HUES6 (cell line): ENCODE data around the gene EZR.

ENCODE experiments used
- H3K27ac ChIP-seq: 2 replicates; pipeline ENCODE4 v1.7.0; 2013; ENCODE audit warnings: low read depth, mild to moderate bottlenecking, low read length, inconsistent platforms
- H3K27me3 ChIP-seq: 2 replicates; pipeline ENCODE4 v1.6.1; 2013; ENCODE audit warnings: low read length; ENCODE audit not compliant: control insufficient read depth, insufficient read depth
- H3K36me3 ChIP-seq: 2 replicates; pipeline ENCODE4 v1.6.1; 2013; ENCODE audit warnings: low read length; ENCODE audit not compliant: control insufficient read depth, insufficient read depth
- H3K4me1 ChIP-seq: 2 replicates; pipeline ENCODE4 v1.6.1; 2013; ENCODE audit warnings: low read length; ENCODE audit not compliant: control insufficient read depth, insufficient read depth
- H3K4me3 ChIP-seq: 2 replicates; pipeline ENCODE4 v1.5.1; 2013; ENCODE audit warnings: low read depth, low read length
- H3K9ac ChIP-seq: one replicate; pipeline ENCODE4 v1.6.1; 2013; ENCODE audit warnings: mild to moderate bottlenecking, low read length
- H3K9me3 ChIP-seq: 2 replicates; pipeline ENCODE4 v1.6.1; 2013; ENCODE audit warnings: low read depth, low read length; ENCODE audit not compliant: control insufficient read depth, insufficient read depth

EZR gene

DNA sequence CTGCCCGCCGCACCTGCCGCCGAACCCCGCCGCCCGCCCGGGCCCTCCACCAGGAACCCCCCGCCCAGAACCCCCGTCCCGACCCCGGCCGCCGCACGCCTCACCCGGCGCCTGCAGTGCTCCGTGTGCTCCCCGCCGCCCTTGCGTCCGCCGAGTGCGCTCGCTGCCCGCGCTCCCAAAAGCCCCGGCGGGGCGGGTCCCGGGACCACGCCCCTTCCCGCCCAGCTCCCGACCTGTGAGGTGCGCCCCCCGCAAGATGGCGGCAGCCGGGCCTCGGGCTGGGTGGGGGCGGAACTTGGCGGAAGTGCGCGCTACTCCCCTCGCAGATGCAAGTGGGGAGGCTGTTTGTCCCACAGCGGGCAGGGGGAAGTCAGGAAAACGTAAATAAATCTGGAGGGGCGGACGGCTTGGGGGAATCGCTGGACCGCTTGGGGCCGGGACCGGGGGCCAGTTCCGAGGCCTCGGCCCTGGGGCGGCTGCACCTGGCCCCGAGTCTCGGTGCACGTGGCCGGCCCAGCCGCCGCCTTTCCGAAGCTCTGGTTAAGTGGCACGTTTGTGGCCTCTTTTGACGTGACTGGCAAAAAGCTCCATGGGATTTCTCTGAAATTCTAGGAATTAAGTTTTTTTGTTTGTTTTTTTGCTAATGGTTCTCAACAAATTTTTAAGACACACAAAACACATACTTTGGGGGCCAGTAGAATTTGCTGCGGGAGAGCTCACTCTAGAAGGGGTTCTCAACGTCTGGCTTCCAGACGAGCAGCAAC, at the start of gene EZR:
Gene EZR (minus strand): TSS at position 156 of the 764 bp plus-strand sequence. CDS start 1,275 bp downstream, outside the sequence.
- Histone ChIP-seq H3K4me1 (peaks cover 31% of the 10 kb centered on the region), H3K36me3 (peaks cover 35% of the 10 kb centered on the region), H3K9ac (peak within 1 kb of the TSS; percentile 93), H3K27me3 (peaks cover 3% of the 10 kb centered on the region; the same call in 1 of the 2 replicates), H3K9me3 (no peaks in the 10 kb centered on the region; the same call in 1 of the 2 replicates), H3K27ac (peak within 1 kb of the TSS; percentile 87; the same call in 1 of the 2 replicates), H3K4me3 (peak within 1 kb of the TSS; percentile 83)

DNA sequence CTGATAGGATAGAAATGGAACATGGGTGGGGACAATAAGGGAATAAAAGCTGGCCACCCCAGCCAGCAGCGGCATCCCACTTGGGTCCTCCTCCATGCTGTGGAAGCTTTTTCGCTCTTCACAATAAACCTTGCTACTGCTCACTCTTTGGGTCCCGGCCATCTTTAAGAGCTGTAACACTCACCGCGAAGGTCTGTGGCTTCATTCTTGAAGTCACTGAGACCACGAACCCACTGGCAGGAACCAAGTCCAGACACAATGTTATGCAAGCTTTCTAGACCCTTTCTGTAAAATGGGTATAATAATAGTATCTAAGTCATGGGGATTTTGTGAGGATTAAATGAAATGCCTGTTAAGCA, 48.9 kb upstream of the EZR start:
- peaks cover 40% of the 10 kb centered on the region for H3K4me1 ChIP-seq
- no peak overlapping the region for H3K4me3 ChIP-seq
- no peak overlapping the region for H3K9ac ChIP-seq
- H3K9me3 ChIP-seq, result no peaks in the 10 kb centered on the region
- H3K27me3 ChIP-seq, result no peaks in the 10 kb centered on the region
- no peaks in the 10 kb centered on the region for H3K36me3 ChIP-seq
- H3K27ac ChIP-seq, result no peak overlapping the region

DNA sequence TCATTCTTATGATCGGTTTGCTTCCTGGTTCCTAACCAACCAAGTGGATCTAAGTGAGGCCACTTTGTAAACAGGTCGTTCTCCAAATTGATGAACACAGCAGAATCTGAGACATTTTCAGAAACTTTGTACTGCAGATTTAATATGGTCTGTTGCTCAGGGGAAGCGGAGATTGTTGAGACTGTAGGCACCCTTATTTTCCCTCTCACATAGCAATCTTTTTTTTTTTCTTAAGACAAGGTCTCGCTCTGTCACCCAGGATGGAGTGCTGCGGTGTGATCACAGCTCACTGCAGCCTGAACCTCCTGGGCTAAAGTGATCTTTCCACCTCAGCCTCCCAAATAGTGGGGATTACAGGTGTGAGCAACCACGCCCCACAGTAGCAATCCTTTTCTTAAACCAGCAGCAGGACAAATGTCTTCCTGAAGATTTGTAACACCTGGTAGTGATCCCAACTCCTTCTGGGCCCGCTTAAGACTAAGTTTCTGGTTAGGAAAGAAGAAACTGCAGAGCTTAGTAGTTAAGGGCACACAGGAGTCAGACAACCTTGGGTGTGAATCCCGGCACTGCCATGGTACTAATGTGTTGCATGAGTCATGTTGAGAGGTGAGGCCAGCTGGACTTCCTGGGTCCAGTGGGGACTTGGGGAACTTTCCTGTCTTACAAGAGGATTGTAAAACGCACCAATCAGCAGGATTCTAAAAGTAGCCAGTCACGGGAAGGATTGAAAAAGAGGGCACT, 48.4 kb upstream of the EZR start:
- H3K4me3 ChIP-seq, result no peak overlapping the region
- no peaks in the 10 kb centered on the region for H3K9me3 ChIP-seq
- no peaks in the 10 kb centered on the region for H3K27me3 ChIP-seq
- peaks cover 40% of the 10 kb centered on the region for H3K4me1 ChIP-seq
- H3K9ac ChIP-seq, result no peak overlapping the region
- H3K36me3 ChIP-seq, result no peaks in the 10 kb centered on the region
- H3K27ac ChIP-seq, result no peak overlapping the region

DNA sequence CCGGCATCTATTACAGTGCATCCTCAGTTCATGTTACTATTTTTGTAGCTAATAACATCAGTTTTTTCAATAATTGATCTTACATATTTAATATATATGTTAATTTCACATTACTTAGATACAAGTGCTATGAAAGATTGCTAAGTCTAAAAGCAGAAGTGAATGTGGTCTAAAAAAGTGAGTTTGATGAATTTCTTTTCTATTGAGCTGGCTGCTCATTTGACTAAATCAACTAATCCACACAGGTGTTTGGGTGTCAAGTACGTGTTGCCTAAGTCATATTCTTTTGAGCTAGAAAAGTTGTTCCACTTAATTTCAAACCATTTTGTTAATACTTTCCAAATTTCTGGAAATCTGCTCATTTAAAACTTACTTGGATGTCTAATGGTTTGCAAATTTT, 46.6 kb upstream of the EZR start:
- H3K36me3 ChIP-seq, result no peaks in the 10 kb centered on the region
- no peak overlapping the region for H3K27ac ChIP-seq
- no peaks in the 10 kb centered on the region for H3K27me3 ChIP-seq
- H3K9ac ChIP-seq, result no peak overlapping the region
- peaks cover 40% of the 10 kb centered on the region for H3K4me1 ChIP-seq
- H3K9me3 ChIP-seq, result no peaks in the 10 kb centered on the region
- no peak overlapping the region for H3K4me3 ChIP-seq

DNA sequence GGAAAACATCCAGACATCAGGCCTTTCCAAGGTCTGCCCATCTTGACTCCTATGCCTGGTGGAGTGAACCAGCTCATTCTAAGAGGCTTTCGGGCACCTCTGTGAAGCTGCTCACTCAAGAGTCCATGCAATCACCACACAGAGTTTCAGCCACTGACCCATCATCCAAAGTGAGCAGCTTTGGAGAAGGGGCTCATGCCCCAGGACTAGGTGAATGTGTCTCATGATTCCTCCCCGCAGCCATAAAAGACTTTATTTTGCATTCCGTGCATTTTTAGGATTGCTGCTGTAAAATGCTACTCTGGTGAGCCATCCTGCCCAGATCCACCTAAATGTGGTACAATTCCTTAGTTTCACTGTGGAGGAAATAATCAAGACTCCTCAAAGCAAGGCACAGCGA, 44.5 kb upstream of the EZR start:
- H3K36me3 ChIP-seq, result no peaks in the 10 kb centered on the region
- no peak overlapping the region for H3K27ac ChIP-seq
- H3K4me3 ChIP-seq, result no peak overlapping the region
- peaks cover 28% of the 10 kb centered on the region for H3K4me1 ChIP-seq
- H3K27me3 ChIP-seq, result no peaks in the 10 kb centered on the region
- no peaks in the 10 kb centered on the region for H3K9me3 ChIP-seq
- H3K9ac ChIP-seq, result peak overlapping the region; percentile 19

DNA sequence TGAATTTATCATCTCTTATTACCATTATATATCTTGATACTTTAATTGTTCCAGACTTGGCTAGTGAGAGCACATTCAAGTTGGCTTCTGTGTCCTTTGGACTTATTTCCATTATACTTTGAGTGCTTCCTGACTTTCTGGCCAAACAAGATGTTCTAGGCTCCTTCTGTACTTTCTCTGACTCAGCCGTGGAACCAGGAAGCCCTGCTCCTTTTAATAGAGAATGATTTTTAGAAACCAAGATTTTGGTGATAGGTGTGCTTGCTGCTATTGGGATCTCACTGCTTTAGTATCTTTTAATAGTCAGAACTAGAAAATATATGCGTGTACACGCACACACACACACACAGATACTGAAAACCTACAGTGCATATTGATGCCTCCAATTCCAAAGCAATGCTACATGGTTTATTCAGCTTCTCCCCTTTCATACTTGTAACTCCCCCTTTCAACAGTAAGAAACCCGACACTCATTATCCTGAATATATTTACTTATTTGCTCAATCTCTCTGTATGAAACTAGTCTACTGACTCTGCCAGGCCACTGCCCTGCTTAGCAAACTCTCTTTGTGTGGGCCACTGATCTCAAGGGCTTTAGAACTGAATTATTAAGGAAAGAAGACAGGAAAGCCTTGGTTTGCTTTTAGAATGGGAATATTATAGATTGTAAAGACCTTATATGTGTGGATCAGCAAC, 42.7 kb upstream of the EZR start:
- Histone ChIP-seq H3K9ac (no peak overlapping the region), H3K36me3 (no peaks in the 10 kb centered on the region), H3K27me3 (no peaks in the 10 kb centered on the region), H3K9me3 (no peaks in the 10 kb centered on the region), H3K27ac (no peak overlapping the region), H3K4me3 (no peak overlapping the region), H3K4me1 (peaks cover 24% of the 10 kb centered on the region)

DNA sequence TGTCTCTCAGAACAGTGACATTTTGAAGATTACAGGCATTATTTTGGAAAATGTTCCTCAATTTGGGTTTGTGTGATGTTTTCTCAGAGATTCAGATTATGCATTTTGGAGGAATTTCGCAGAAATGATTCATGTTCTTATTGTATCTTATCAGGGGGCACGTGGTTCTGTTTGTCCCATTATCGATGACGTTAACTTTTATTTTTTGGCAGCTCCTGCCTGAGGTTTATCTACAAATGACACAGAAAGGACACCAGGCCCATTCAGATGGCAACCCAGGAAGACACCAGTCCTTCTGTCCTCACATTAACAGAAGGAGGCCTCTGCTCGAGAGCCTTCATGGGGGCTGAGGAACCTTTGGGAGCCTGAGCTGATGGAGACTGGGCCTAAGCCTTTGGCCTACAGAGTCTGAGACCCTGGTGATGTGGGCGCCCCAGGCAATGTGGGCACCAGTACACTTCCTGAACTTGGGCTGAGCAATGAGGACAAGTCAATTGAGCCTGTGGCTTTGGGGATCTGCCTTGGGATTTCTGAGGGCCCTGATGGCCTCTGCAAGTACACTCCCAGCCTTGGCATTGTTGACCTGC, 41.2 kb upstream of the EZR start:
- Histone ChIP-seq H3K9me3 (no peaks in the 10 kb centered on the region), H3K9ac (no peak overlapping the region)

DNA sequence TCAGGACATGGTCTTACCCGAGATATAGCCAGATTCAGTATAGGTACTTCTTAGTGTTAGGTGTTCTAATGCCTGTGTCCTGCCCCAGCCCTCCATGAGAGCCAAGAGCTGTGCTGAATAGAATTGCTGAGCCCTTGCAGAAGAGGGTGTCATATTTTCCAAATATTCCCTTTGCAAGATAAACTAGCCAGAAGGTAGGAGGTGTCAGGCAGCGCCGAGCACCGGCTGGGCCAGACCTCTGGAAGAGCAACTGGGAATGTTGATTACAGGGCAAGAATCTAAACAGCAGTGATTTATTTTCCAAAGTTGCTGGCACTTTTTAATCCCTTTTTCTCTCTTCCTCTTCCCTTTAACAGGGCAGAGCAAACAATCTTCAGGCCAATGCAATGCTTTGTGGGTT, 37.1 kb upstream of the EZR start:
- Histone ChIP-seq H3K4me1 (peaks cover 34% of the 10 kb centered on the region), H3K27me3 (no peaks in the 10 kb centered on the region), H3K4me3 (no peak overlapping the region), H3K9ac (no peak overlapping the region), H3K9me3 (no peaks in the 10 kb centered on the region), H3K27ac (peak overlapping the region; percentile 46; the same call in 1 of the 2 replicates), H3K36me3 (no peaks in the 10 kb centered on the region)

More for the DNA sequence above, 41.2 kb upstream of the EZR start:
- Histone ChIP-seq H3K36me3 (no peaks in the 10 kb centered on the region), H3K27me3 (no peaks in the 10 kb centered on the region), H3K4me3 (no peak overlapping the region), H3K4me1 (peaks cover 30% of the 10 kb centered on the region), H3K27ac (no peak overlapping the region)

DNA sequence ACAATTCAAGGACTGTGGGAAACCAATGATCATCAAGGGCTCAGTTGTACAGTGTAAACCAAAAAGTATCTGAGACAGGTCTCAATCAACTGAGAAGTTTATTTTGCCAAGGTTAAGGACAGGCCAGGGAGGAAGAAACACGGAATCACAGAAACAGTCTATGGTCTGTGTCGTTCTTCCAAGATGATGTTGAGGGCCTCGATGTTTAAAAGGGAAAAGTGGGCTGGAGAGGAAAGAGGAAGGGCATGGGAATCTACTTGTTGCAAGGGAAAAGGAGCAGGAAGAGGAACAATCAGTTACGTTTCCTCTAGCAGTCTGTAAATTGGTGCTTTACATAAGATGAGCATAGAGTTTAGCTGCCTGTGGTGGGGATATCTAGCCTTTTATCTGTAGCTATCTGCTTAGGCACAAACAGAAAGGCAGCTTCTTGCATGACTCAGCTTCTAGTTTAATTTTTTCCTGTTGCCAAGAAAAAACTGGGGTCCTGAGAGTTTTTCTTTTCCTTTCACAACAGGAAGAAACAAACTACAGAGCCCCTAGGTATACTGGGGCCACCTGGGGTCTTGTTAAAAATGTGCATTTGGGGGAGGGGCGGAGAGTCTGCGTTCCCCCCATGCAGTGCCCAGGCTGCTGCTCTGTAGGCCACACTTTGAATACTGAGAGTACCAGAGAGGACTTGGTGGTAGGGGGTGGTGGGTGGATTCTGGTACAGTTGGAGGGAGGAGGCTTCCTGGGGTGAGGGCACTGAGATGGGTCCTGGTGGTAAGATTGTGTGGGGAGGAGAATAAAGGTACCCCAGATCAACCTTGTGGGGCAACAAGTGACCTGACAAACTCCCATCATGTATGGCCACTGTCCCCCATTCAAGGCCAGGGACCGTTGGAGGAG, 35.3 kb upstream of the EZR start:
- Histone ChIP-seq H3K27me3 (no peaks in the 10 kb centered on the region), H3K9me3 (no peaks in the 10 kb centered on the region), H3K36me3 (no peaks in the 10 kb centered on the region), H3K27ac (peak overlapping the region; percentile 90), H3K4me3 (peak overlapping the region; percentile 31), H3K4me1 (peaks cover 50% of the 10 kb centered on the region), H3K9ac (peak overlapping the region; percentile 83)

DNA sequence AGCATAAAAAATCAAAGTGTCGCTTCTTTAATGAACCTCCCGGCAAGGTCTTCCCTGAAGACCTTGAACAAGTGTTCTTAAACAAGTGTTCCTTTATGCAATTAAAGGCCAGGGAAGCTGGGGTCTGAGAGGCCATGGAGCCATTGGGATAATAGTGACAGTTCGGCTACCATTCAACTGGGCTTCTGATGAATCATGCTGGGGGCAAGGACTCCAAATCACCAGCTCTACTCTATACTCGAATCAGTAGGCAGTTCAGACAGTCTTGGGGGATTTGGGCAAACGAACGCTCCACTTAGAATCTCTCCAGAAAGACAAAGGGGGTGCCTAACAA, 34.7 kb upstream of the EZR start:
- Histone ChIP-seq H3K27ac (peak overlapping the region; percentile 90), H3K27me3 (no peaks in the 10 kb centered on the region), H3K36me3 (no peaks in the 10 kb centered on the region), H3K9ac (peak overlapping the region; percentile 83), H3K9me3 (no peaks in the 10 kb centered on the region), H3K4me3 (peak overlapping the region; percentile 31), H3K4me1 (peaks cover 52% of the 10 kb centered on the region)
